HS-5 (cell line): Measurements from ENCODE around the gene NEUROG2.
"Not testable (repeated sequence)": the region's sequence is repeated elsewhere in the genome, so short reads cannot be mapped to it uniquely, and the experiment has no call there.

Experiments
- DNase-seq: peaks from one replicate; pipeline ENCODE4 v3.0.0-alpha.2; 2012; ENCODE audit warnings: low read depth

The NEUROG2 gene

DNA sequence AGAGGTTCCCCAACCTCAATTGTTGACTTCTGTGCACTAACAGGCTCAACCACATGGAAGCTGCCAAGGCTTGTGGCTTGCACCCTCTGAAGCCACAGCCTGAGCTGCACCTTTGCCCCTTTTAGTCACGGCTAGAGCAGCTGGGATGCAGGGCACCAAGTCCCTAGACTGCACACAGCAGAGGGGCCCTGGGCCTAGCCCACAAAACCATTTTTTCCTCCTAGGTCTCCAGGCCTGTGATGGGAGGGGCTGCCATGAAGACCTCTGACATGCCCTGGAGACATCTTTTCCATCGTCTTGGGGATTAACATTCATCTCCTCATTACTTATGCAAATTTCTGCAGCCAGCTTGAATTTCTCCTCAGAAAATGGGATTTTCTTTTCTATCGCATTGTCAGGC lies 25.2 kb downstream of the NEUROG2 start:
- DNase-seq, result not testable (repeated sequence)

- DNase-seq, result no peak
Observed at GRCh38 chr4:112485930-112486329, 30.1 kb downstream of the NEUROG2 start.

DNA sequence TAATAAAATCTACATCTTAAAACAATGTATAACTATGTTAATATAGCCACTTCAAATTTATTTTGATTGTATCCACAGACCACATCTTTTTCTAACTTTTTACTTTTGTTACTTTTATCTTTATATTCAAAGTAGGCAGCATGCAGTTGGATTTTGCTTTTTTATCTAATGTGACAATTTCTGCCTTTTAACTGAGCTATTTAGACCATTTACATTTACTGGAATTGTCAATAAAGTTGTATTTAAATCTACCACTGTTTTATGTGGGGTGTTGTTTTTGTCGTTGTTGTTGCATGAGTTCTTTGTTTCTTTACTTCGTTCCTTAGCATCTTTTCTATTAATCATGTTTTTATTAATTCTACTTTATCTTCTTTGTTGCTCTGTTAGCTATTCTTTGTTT lies 42.0 kb downstream of the NEUROG2 start:
- DNase-seq, result no peak

- DNase-seq, result no peak
Observed at GRCh38 chr4:112472318-112472717, 43.7 kb downstream of the NEUROG2 start.
